Astrocyte (in vitro differentiated cells and primary cell): Measurements from ENCODE around the gene SEMA7A. TPM values are rescaled to one million over a fixed set of nuclear protein-coding genes. Genes with fewer than 3 reads are reported as not detected.

Source experiments
- DNase-seq: peaks from one replicate; pipeline ENCODE4 v3.0.0-alpha.2; 2010; ENCODE audit warnings: low read depth
- FAIRE-seq: peaks from 2 replicates; lab custom pipeline; 2011; peaks lifted over from hg19 to GRCh38; lab: Jason Lieb, UNC
- H2AFZ ChIP-seq: 2 replicates; pipeline ENCODE4 v1.6.0; 2012; ENCODE audit warnings: low read depth, low read length, inconsistent platforms
- H3K27ac ChIP-seq: 2 replicates; pipeline ENCODE4 v1.5.1; 2011; ENCODE audit warnings: low read depth, low read length, inconsistent platforms
- H3K27me3 ChIP-seq: 2 replicates; pipeline ENCODE4 v1.6.0; 2011; ENCODE audit warnings: low read length, inconsistent platforms; ENCODE audit not compliant: insufficient read depth
- H3K36me3 ChIP-seq: 2 replicates; pipeline ENCODE4 v1.5.1; 2011; ENCODE audit warnings: low read length, inconsistent platforms; ENCODE audit not compliant: insufficient read depth
- H3K4me1 ChIP-seq: 2 replicates; pipeline ENCODE4 v1.5.1; 2011; ENCODE audit warnings: low read length, inconsistent platforms; ENCODE audit not compliant: insufficient read depth
- H3K4me2 ChIP-seq: 2 replicates; pipeline ENCODE4 v1.6.0; 2012; ENCODE audit warnings: low read length, inconsistent platforms
- H3K4me3 ChIP-seq: 2 replicates; pipeline ENCODE4 v1.5.1; 2011; ENCODE audit warnings: low read depth, mild to moderate bottlenecking, low read length, inconsistent platforms; ENCODE audit not compliant: insufficient read depth
- H3K79me2 ChIP-seq: 2 replicates; pipeline ENCODE4 v1.6.0; 2012; ENCODE audit warnings: mild to moderate bottlenecking, low read length, inconsistent platforms; ENCODE audit not compliant: insufficient read depth
- H3K9ac ChIP-seq: 2 replicates; pipeline ENCODE4 v1.6.0; 2012; ENCODE audit warnings: mild to moderate bottlenecking, low read length, inconsistent platforms
- H3K9me3 ChIP-seq: 2 replicates; pipeline ENCODE4 v1.5.1; 2012; ENCODE audit warnings: low read depth, mild to moderate bottlenecking, low read length, inconsistent platforms; ENCODE audit not compliant: insufficient read depth
- H4K20me1 ChIP-seq: 2 replicates; pipeline ENCODE4 v1.6.0; 2012; ENCODE audit warnings: low read length, inconsistent platforms; ENCODE audit not compliant: insufficient read depth
- H3K27ac Mint-ChIP-seq: one replicate; pipeline ENCODE4 v1.8.0; 2021; ENCODE audit warnings: mild to moderate bottlenecking, mixed read lengths; ENCODE audit not compliant: unreplicated experiment
- H3K27me3 Mint-ChIP-seq: one replicate; pipeline ENCODE4 v1.8.0; 2021; ENCODE audit warnings: low read depth, mixed read lengths; ENCODE audit not compliant: unreplicated experiment
- H3K36me3 Mint-ChIP-seq: one replicate; pipeline ENCODE4 v1.8.0; 2021; ENCODE audit warnings: low read depth, mixed read lengths; ENCODE audit not compliant: unreplicated experiment
- H3K4me1 Mint-ChIP-seq: one replicate; pipeline ENCODE4 v1.8.0; 2021; ENCODE audit warnings: low read depth, mixed read lengths; ENCODE audit not compliant: unreplicated experiment
- H3K4me3 Mint-ChIP-seq: one replicate; pipeline ENCODE4 v1.8.0; 2021; ENCODE audit warnings: mild to moderate bottlenecking, moderate library complexity, mixed read lengths; ENCODE audit not compliant: unreplicated experiment
- H3K9me3 Mint-ChIP-seq: one replicate; pipeline ENCODE4 v1.8.0; 2021; ENCODE audit warnings: mild to moderate bottlenecking, mixed read lengths; ENCODE audit not compliant: unreplicated experiment
- CTCF ChIP-seq: IDR thresholded peaks from 2 replicates; pipeline ENCODE4 v1.5.1; 2011; ENCODE audit warnings: low read depth, mild to moderate bottlenecking, inconsistent platforms, low read length, moderate library complexity; ENCODE audit not compliant: insufficient read depth
- EZH2 ChIP-seq: IDR thresholded peaks from 2 replicates; pipeline ENCODE4 v1.6.1; 2012; ENCODE audit warnings: mild to moderate bottlenecking, low read length, inconsistent platforms; ENCODE audit not compliant: insufficient read depth
- total RNA-seq: library from RNA; stranded (reverse); gene quantifications from 2 replicates; pipeline ENCODE4 v1.2.1, GENCODE V29; 2021

SEMA7A gene
- total RNA-seq, 1 donor from 2014 or later, result 26.7 TPM

GRCh38 chr15:74441248-74441941, 7.6 kb upstream of the SEMA7A start:
- peaks cover 10% of the 10 kb centered on the region for H3K27me3 Mint-ChIP-seq
- no peaks in the 10 kb centered on the region for H3K9me3 ChIP-seq
- H3K4me3 Mint-ChIP-seq, result no peak overlapping the region
- TF ChIP-seq CTCF, result no peak
- TF ChIP-seq EZH2, result no peak
- no peak overlapping the region for H3K4me2 ChIP-seq
- H4K20me1 ChIP-seq, result no peaks in the 10 kb centered on the region
- no peaks in the 10 kb centered on the region for H3K79me2 ChIP-seq
- no peak overlapping the region for H3K27ac ChIP-seq
- no peaks in the 10 kb centered on the region for H3K36me3 ChIP-seq
- FAIRE-seq, result no peak
- no peak overlapping the region for H2AFZ ChIP-seq
- no peak overlapping the region for H3K4me3 ChIP-seq
- H3K27ac Mint-ChIP-seq, result no peak overlapping the region
- DNase-seq, result no peak
- H3K27me3 ChIP-seq, result no peaks in the 10 kb centered on the region
- H3K9me3 Mint-ChIP-seq, result no peaks in the 10 kb centered on the region
- H3K9ac ChIP-seq, result no peak overlapping the region
- peaks cover 10% of the 10 kb centered on the region for H3K4me1 ChIP-seq
- peaks cover 20% of the 10 kb centered on the region for H3K36me3 Mint-ChIP-seq
- H3K4me1 Mint-ChIP-seq, result peaks cover 16% of the 10 kb centered on the region

GRCh38 chr15:74438721-74439316, 5.1 kb upstream of the SEMA7A start:
- Histone ChIP-seq H3K36me3 (no peaks in the 10 kb centered on the region), H3K27ac (no peak overlapping the region), H3K9ac (no peak overlapping the region), H3K27me3 (no peaks in the 10 kb centered on the region), H3K4me1 (peaks cover 18% of the 10 kb centered on the region), H3K4me3 (no peak overlapping the region), H3K4me2 (no peak overlapping the region), H4K20me1 (no peaks in the 10 kb centered on the region), H3K79me2 (peaks cover 11% of the 10 kb centered on the region), H3K9me3 (no peaks in the 10 kb centered on the region), H2AFZ (no peak overlapping the region)
- FAIRE-seq, result no peak
- Mint-ChIP-seq H3K4me3 (no peak overlapping the region), H3K36me3 (peaks cover 3% of the 10 kb centered on the region), H3K27ac (peak overlapping the region; percentile 22), H3K27me3 (peaks cover 20% of the 10 kb centered on the region), H3K4me1 (peaks cover 16% of the 10 kb centered on the region), H3K9me3 (no peaks in the 10 kb centered on the region)
- TF ChIP-seq CTCF (peak; percentile 92), EZH2 (no peak)
- peak; percentile 53 for DNase-seq

GRCh38 chr15:74438206-74438605, 4.4 kb upstream of the SEMA7A start:
- Histone ChIP-seq H3K27ac (no peak overlapping the region), H3K9ac (no peak overlapping the region), H3K4me3 (no peak overlapping the region), H3K79me2 (peaks cover 17% of the 10 kb centered on the region), H3K4me2 (no peak overlapping the region), H4K20me1 (no peaks in the 10 kb centered on the region), H3K9me3 (no peaks in the 10 kb centered on the region), H3K4me1 (peaks cover 16% of the 10 kb centered on the region), H2AFZ (no peak overlapping the region), H3K27me3 (no peaks in the 10 kb centered on the region), H3K36me3 (no peaks in the 10 kb centered on the region)
- Mint-ChIP-seq H3K27me3 (peaks cover 20% of the 10 kb centered on the region), H3K27ac (no peak overlapping the region), H3K4me3 (no peak overlapping the region), H3K4me1 (peaks cover 14% of the 10 kb centered on the region), H3K36me3 (peaks cover 2% of the 10 kb centered on the region), H3K9me3 (no peaks in the 10 kb centered on the region)
- DNase-seq (no peak), FAIRE-seq (no peak)
- TF ChIP-seq EZH2 (no peak), CTCF (no peak)
